B cell (primary cell): ENCODE data around the gene CA14. TPM values are rescaled to one million over a fixed set of nuclear protein-coding genes. Genes with fewer than 3 reads are reported as not detected.
A peak's percentile ranks its signal among the peaks of the same experiment; 100 is the strongest.

Experiments used
- ATAC-seq: fragments of 200-7000 bp; cut with Tn5 transposase; one replicate; pipeline ENCODE4 v1.10.0; 2021; ENCODE audit warnings: low read depth, mild to moderate bottlenecking, moderate number of reproducible peaks, moderate library complexity
- CTCF ChIA-PET: fragments of 350-600 bp; sonication (Branson Sonifier 250); formaldehyde crosslinking; loops from one replicate; lab custom pipeline; 2021; ENCODE audit warnings: antibody characterized with exemption, inconsistent platforms; lab: Charles Lee
- POLR2A ChIA-PET: fragments of 350-600 bp; sonication (Branson Sonifier 250); formaldehyde crosslinking; loops from one replicate; lab custom pipeline; 2021; ENCODE audit warnings: antibody characterized with exemption; lab: Charles Lee
- DNase-seq: peaks from one replicate; pipeline ENCODE4 v3.0.0; 2013
- H2AFZ ChIP-seq: 2 replicates; pipeline ENCODE4 v1.6.1; 2012; ENCODE audit warnings: mild to moderate bottlenecking, low read depth, low read length; ENCODE audit not compliant: insufficient read depth, poor library complexity, severe bottlenecking
- H3K27ac ChIP-seq, 2 donors: 1 replicate in 1 of 2; 2 replicates in 1 of 2; pipeline ENCODE4 v1.5.1; 2012 to 2013; ENCODE audit warnings: low read length in 2 of 2, mild to moderate bottlenecking in 2 of 2, moderate library complexity in 1 of 2
- H3K27me3 ChIP-seq, 4 experiments: fragments of 200-600 bp in 1 of 4; sonication (generic) in 1 of 4; replicated peaks in 1 of 4; 1 replicate in 2 of 4; 2 replicates in 2 of 4; pipeline versions ENCODE4 v1.6.1 to v1.7.0; 2013 to 2016; ENCODE audit warnings: low read length in 3 of 4, mild to moderate bottlenecking in 2 of 4, mixed read lengths in 1 of 4, moderate library complexity in 1 of 4; ENCODE audit not compliant: insufficient read depth in 4 of 4, control insufficient read depth in 3 of 4; ENCODE audit errors: control extremely low read depth in 1 of 4
- H3K36me3 ChIP-seq, 2 experiments: replicated peaks in 1 of 2; 1 replicate in 1 of 2; 2 replicates in 1 of 2; pipeline versions ENCODE4 v1.6.1 to v1.7.1; 2013; ENCODE audit warnings: low read length in 1 of 2; ENCODE audit not compliant: insufficient read depth in 2 of 2, control insufficient read depth in 1 of 2; ENCODE audit errors: control extremely low read depth in 1 of 2, extremely low read depth in 1 of 2
- H3K4me1 ChIP-seq, 2 donors: fragments of 200-600 bp in 1 of 2; sonication (generic) in 1 of 2; 1 replicate in 1 of 2; 2 replicates in 1 of 2; pipeline versions ENCODE4 v1.5.1 to v1.6.1; 2013 to 2017; ENCODE audit warnings: low read length in 2 of 2; ENCODE audit not compliant: control insufficient read depth in 2 of 2, insufficient read depth in 2 of 2
- H3K4me2 ChIP-seq: replicated peaks from 2 replicates; pipeline ENCODE3; 2012; ENCODE audit warnings: mild to moderate bottlenecking, low read depth, low read length; ENCODE audit not compliant: poor library complexity, severe bottlenecking
- H3K4me3 ChIP-seq, 5 experiments: fragments of 200-600 bp in 1 of 5; sonication (generic) in 1 of 5; 1 replicate in 3 of 5; 2 replicates in 2 of 5; pipeline versions ENCODE4 v1.5.1 to v1.7.0; 2011 to 2016; ENCODE audit warnings: low read length in 4 of 5, mild to moderate bottlenecking in 4 of 5, low read depth in 2 of 5, control low read depth in 1 of 5, moderate library complexity in 1 of 5; ENCODE audit not compliant: insufficient read depth in 1 of 5; ENCODE audit errors: control extremely low read depth in 1 of 5, extremely low read depth in 1 of 5
- H3K79me2 ChIP-seq: fragments of 200-600 bp; sonication (generic); one replicate; pipeline ENCODE4 v1.6.0; 2016; ENCODE audit warnings: low read length; ENCODE audit not compliant: control insufficient read depth, insufficient read depth
- H3K9ac ChIP-seq: fragments of 200-600 bp; sonication (generic); 2 replicates; pipeline ENCODE4 v1.6.1; 2017; ENCODE audit warnings: mild to moderate bottlenecking, low read length, moderate library complexity
- H3K9me3 ChIP-seq, 3 donors: one replicate each; pipeline versions ENCODE4 v1.6.1 to v1.7.1; 2013; ENCODE audit warnings: low read length in 2 of 3; ENCODE audit not compliant: control insufficient read depth in 2 of 3, insufficient read depth in 1 of 3; ENCODE audit errors: control extremely low read depth in 1 of 3
- H4K20me1 ChIP-seq: 2 replicates; pipeline ENCODE4 v1.6.0; 2012; ENCODE audit warnings: mild to moderate bottlenecking, low read length; ENCODE audit not compliant: insufficient read depth, control insufficient read depth, poor library complexity, severe bottlenecking
- H3K27ac Mint-ChIP-seq: one replicate; pipeline ENCODE4 v1.8.0; 2021; ENCODE audit warnings: mixed read lengths
- H3K27me3 Mint-ChIP-seq: one replicate; pipeline ENCODE4 v1.8.0; 2021; ENCODE audit warnings: mixed read lengths
- H3K4me1 Mint-ChIP-seq: one replicate; pipeline ENCODE4 v1.8.0; 2021; ENCODE audit warnings: mixed read lengths
- H3K4me3 Mint-ChIP-seq: one replicate; pipeline ENCODE4 v1.8.0; 2021; ENCODE audit warnings: mixed read lengths
- H3K9me3 Mint-ChIP-seq: one replicate; pipeline ENCODE4 v1.8.0; 2022; ENCODE audit warnings: mixed read lengths; ENCODE audit not compliant: insufficient read depth
- CTCF ChIP-seq: fragments of 200-600 bp; IDR thresholded peaks from one replicate; pipeline ENCODE4 v1.8.0; 2022; ENCODE audit warnings: antibody characterized with exemption, mild to moderate bottlenecking
- EZH2 ChIP-seq: IDR thresholded peaks from 2 replicates; pipeline ENCODE4 v1.6.1; 2012; ENCODE audit warnings: borderline replicate concordance, low read depth, mild to moderate bottlenecking, moderate library complexity, low read length; ENCODE audit not compliant: insufficient read depth, poor library complexity, severe bottlenecking
- WGBS: methylation state at CpG from one replicate; pipeline ENCODE4 v1.1.5; 2013; ENCODE audit warnings: missing lambda C conversion rate; ENCODE audit not compliant: insufficient coverage; 5-methylcytosine and 5-hydroxymethylcytosine counted together
- intact Hi-C: fragments of 100-400 bp; cut with micrococcal nuclease; formaldehyde crosslinking; loops from one replicate; pipeline ENCODE4 v1.10.0; 2022
- polyA plus RNA-seq: library from polyadenylated mRNA; depleted of rRNA; stranded (reverse); fragments of >200 nt; gene quantifications from 2 replicates; pipeline ENCODE4 v1.2.3, GENCODE V29; 2012
- total RNA-seq, 2 donors: library from RNA; stranded (reverse); fragments of 120-200 nt in 1 of 2; gene quantifications; 1 replicate in 1 of 2; 2 replicates in 1 of 2; pipeline versions ENCODE4 v1.2.3 to v1.2.4, GENCODE V29; 2013 to 2022

Gene CA14
- total and polyA plus RNA-seq, 2 donors (not counting 1 experiment from before 2014, with no cell fraction given) = not detected

- peaks cover 0 to 2% (median 0%) of the 10 kb centered on the region in 3 donors for H3K9me3 ChIP-seq
- no peak overlapping the region for H3K9ac ChIP-seq
- H3K36me3 ChIP-seq = peaks cover 0 to 20% of the 10 kb centered on the region in 2 experiments
- Mint-ChIP-seq H3K9me3 (no peaks in the 10 kb centered on the region), H3K4me1 (peaks cover 20% of the 10 kb centered on the region), H3K27ac (peak overlapping the region; percentile 42), H3K4me3 (peak overlapping the region; percentile 46), H3K27me3 (no peaks in the 10 kb centered on the region)
- no peak overlapping the region for H3K4me3 ChIP-seq
- TF ChIP-seq EZH2 (no peak), CTCF (no peak)
- no peak overlapping the region for H2AFZ ChIP-seq
- H3K4me2 ChIP-seq = no peak overlapping the region
- H3K27me3 ChIP-seq = no peaks in the 10 kb centered on the region
- ChIA-PET CTCF (interaction anchor here (1.2 to 1.8 kb wide), 2 partner anchors 40 to 130 kb away, joined by 3 to 7 read pairs; no protein-coding TSS in a partner anchor), POLR2A (interaction anchor here (0.7 kb wide), 1 partner anchor 222 kb away, joined by 3 read pairs; no protein-coding TSS in a partner anchor)
- peaks cover 18% of the 10 kb centered on the region for H3K79me2 ChIP-seq
- no peak overlapping the region for H3K27ac ChIP-seq
- intact Hi-C loops = no loop called here
- ATAC-seq (no peak), DNase-seq (no peak)
- H4K20me1 ChIP-seq = no peaks in the 10 kb centered on the region
- peaks cover 13 to 18% of the 10 kb centered on the region in 2 donors for H3K4me1 ChIP-seq
- WGBS = 100% methylated on average over 2 of the region's 2 CpGs
Measured at GRCh38 chr1:150295476-150295875, 37.9 kb downstream of the CA14 start.

GRCh38 chr1:150299716-150300115, 42.1 kb downstream of the CA14 start:
- Mint-ChIP-seq H3K9me3 (no peaks in the 10 kb centered on the region), H3K4me3 (no peak overlapping the region), H3K27me3 (no peaks in the 10 kb centered on the region), H3K4me1 (peaks cover 6% of the 10 kb centered on the region), H3K27ac (no peak overlapping the region)
- Histone ChIP-seq H3K27ac (no peak overlapping the region), H3K79me2 (peaks cover 10% of the 10 kb centered on the region), H3K9ac (no peak overlapping the region), H4K20me1 (no peaks in the 10 kb centered on the region), H3K4me2 (no peak overlapping the region), H3K27me3 (no peaks in the 10 kb centered on the region), H3K36me3 (peaks cover 7 to 41% of the 10 kb centered on the region in 2 experiments), H3K9me3 (no peaks in the 10 kb centered on the region), H3K4me3 (no peak overlapping the region), H2AFZ (no peak overlapping the region), H3K4me1 (peaks cover 0 to under 1% of the 10 kb centered on the region in 2 donors)
- TF ChIP-seq EZH2 (no peak), CTCF (no peak)
- DNase-seq (no peak), ATAC-seq (no peak)
- ChIA-PET POLR2A (interaction anchor here (0.6 kb wide), 1 partner anchor 1212 kb away, joined by 6 read pairs; the partner anchor contains the start of gene CGN), CTCF (interaction anchor here (1.0 kb wide), 1 partner anchor 43 kb away, joined by 3 read pairs; no protein-coding TSS in a partner anchor)
- intact Hi-C loops = no loop called here
- WGBS = 80% methylated on average over 1 of the region's 3 CpGs
